SIG-M5 treated with dmso at 0.1 percent for 504 hours (cell line): ENCODE results near the gene DRC1.

Experiments used
- DNase-seq: peaks from one replicate; lab custom pipeline; 2025; ENCODE audit not compliant: unreplicated experiment; lab: John Stamatoyannopoulos, UW

DRC1 gene

GRCh38 chr2:26475832-26476501 lies 74.2 kb downstream of the DRC1 start:
- no peak for DNase-seq

- DNase-seq, result no peak
Measured at GRCh38 chr2:26477126-26477910, 75.6 kb downstream of the DRC1 start.

GRCh38 chr2:26477911-26478253 lies 76.2 kb downstream of the DRC1 start, which contains the start of gene OTOF:
TSS of gene OTOF (minus strand) at chr2:26478124.
- DNase-seq, result no peak

- DNase-seq, result no peak
Measured at GRCh38 chr2:26478366-26478765, 76.6 kb downstream of the DRC1 start.

GRCh38 chr2:26479131-26479788 lies 77.5 kb downstream of the DRC1 start:
- DNase-seq, result no peak

GRCh38 chr2:26479789-26480565 lies 78.3 kb downstream of the DRC1 start:
- DNase-seq, result no peak

- DNase-seq, result no peak
Measured at GRCh38 chr2:26480566-26481423, 79.1 kb downstream of the DRC1 start.

- DNase-seq, result no peak
Measured at GRCh38 chr2:26481706-26482105, 80.0 kb downstream of the DRC1 start.

GRCh38 chr2:26482211-26483026 lies 80.7 kb downstream of the DRC1 start:
- no peak for DNase-seq

GRCh38 chr2:26483027-26483326 lies 81.3 kb downstream of the DRC1 start:
- no peak for DNase-seq

GRCh38 chr2:26483516-26483915 lies 81.8 kb downstream of the DRC1 start:
- DNase-seq, result no peak

- no peak for DNase-seq
Measured at GRCh38 chr2:26483957-26484565, 82.3 kb downstream of the DRC1 start.

- DNase-seq, result no peak
Measured at GRCh38 chr2:26484579-26484978, 82.9 kb downstream of the DRC1 start.

GRCh38 chr2:26485099-26485498 lies 83.4 kb downstream of the DRC1 start:
- DNase-seq, result no peak

- DNase-seq, result no peak
Measured at GRCh38 chr2:26485725-26486418, 84.2 kb downstream of the DRC1 start.

GRCh38 chr2:26486789-26487188 lies 85.1 kb downstream of the DRC1 start:
- DNase-seq, result no peak

GRCh38 chr2:26487192-26487591 lies 85.5 kb downstream of the DRC1 start:
- DNase-seq, result no peak

- no peak for DNase-seq
Measured at GRCh38 chr2:26488463-26489212, 86.9 kb downstream of the DRC1 start.
